GM12874 (cell line): ENCODE measurements around the gene ABCC5.

Experiments used
- TF ChIP-seq, protein P1 (sequence below): IDR thresholded peaks from 2 replicates; pipeline ENCODE4 v1.5.1; 2011; ENCODE audit warnings: low read depth, mild to moderate bottlenecking, control low read depth, low read length, moderate library complexity; ENCODE audit not compliant: insufficient read depth

ABCC5 gene

DNA sequence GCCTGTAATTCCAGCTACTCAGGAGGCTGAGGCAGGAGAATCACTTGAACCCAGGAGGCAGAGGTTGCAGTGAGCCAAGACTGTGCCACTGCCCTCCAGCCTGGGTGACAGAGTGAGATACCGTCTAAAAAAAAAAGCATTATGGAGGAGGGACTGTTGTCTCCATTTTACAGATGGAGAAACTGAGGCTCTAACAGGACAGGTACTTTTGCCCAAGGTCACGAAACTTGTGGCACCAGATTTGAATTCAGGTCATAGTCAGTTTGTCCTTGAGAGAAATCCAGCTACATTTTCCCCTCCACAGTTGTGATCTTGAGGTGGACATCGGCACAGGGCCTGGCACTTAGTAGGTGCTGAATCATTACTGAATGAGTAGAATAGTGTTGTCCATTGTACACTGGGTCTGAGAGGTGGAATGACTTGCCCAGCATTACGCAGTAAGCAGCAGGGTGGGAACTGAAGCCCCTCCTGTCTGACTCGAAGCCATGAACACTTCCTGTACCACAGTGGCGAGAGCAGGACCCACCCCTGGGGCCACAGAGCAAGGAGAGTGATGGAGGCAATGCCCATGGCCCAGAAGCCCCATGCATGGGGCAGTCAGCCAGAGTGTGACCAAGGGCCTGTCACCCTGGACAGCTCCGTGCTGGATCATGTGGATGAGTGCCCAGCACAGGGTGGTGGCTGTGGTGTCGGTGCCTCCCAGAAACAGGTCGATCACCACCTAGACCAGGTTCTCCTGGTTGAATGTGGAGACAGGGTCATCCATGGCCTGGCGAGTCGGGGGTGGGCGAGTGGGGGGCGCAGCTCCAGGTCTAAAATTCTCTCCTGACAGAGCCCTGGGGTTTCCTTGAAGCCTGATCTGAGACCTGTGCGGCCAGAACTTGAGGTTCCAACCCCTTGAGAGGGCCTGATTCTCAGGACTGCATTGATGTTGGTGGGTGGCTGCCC, 112.6 kb downstream of the ABCC5 start:
- TF ChIP-seq, protein P1, sequence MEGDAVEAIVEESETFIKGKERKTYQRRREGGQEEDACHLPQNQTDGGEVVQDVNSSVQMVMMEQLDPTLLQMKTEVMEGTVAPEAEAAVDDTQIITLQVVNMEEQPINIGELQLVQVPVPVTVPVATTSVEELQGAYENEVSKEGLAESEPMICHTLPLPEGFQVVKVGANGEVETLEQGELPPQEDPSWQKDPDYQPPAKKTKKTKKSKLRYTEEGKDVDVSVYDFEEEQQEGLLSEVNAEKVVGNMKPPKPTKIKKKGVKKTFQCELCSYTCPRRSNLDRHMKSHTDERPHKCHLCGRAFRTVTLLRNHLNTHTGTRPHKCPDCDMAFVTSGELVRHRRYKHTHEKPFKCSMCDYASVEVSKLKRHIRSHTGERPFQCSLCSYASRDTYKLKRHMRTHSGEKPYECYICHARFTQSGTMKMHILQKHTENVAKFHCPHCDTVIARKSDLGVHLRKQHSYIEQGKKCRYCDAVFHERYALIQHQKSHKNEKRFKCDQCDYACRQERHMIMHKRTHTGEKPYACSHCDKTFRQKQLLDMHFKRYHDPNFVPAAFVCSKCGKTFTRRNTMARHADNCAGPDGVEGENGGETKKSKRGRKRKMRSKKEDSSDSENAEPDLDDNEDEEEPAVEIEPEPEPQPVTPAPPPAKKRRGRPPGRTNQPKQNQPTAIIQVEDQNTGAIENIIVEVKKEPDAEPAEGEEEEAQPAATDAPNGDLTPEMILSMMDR, result no peak

DNA sequence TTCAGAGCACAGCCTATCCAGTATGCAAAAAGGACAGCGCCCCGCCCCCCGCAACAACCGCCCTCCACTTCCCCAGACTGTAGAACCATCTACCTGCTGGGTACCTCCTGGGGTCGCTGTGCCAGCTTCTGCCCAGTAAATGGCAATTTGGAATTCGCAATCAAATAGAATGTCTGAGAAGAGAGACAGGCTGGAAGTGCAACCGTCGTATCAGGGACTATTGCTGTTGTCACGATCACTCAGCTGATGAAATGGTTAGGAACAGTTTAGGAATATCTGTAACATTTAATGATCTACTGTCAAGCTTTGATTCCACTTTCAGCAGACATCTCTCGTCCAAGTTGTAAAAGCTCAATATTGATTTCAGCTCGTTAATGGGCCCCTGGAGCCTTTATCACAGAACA, 119.7 kb downstream of the ABCC5 start:
- TF ChIP-seq, protein P1, result no peak

DNA sequence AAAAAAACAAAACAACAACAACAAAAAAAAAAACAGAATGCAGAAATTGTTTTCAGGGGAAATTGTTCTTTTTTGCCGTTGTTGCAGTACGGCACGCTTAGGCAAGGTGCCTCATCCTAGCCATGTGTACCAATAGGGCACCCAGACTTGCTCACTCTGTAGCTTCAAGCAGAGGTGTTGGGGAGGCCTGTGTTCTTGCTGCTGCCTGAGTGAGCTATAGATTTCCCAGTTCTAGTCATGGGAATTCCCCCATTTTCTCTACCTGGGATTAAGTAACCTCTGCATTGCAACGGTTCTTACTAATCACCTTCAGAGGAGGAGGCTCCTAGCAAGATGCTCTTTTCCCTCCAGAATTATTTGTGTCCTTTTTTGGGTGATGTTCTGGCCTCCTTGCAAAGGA, 120.1 kb downstream of the ABCC5 start:
- TF ChIP-seq, protein P1, result no peak

DNA sequence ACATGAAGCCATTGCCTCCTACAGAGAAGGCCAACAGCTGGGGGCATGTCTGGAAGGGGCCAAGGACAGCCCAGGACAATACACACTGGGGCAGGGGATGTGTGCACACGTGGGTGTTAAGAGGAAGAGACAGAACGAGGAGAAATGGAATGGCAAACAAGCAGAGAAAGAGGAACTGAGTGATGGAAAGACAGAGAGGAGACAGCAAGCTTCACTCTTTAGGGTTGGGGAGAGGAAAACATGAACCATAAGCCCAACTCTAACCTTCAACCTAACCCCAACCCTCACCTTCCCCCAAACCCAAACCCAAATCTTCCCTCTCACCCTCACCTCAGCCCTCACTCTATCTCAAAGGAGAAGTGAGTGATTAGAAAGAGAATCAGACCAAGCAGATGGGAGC, 121.1 kb downstream of the ABCC5 start:
- TF ChIP-seq, protein P1, result no peak

DNA sequence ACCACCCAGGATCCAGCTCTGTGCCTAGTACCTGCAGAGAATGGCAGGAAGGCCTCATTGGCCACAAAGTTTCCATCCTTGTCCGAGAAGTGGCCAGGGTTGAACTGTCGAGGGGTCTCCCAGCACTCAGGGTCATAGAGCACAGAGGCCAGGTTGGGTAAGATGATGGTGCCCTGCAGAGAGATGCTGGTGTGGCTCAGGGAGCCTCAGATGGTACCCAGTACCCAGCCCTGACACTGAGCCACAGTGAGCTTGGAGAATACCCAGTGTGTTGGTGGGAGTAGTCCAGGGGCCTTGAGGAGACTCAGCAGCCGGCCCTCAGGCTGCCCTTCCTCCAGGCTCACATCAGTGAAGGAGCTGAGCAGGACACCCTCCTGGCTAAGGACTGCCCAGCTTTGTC, 121.5 kb downstream of the ABCC5 start:
- TF ChIP-seq, protein P1, result no peak

DNA sequence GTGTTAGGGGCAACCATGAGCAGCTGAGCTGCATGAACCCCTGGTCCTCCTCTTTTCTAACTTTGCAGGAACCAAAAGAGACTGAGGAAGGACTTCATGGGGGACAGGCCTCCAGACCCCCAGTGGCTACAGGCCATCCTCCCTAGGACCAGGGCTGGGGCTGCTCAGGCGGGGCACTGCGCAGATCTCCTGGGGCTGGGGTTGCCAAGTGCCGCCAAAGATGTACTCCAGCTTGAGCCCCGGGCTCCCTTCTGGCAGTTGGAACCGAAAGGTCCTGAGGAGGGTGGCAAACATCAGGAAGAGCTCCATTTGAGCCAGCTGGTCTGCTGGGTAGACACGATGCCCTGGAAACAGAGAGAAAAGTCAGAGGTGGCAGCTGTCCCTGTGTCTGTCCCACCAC, 121.9 kb downstream of the ABCC5 start:
- TF ChIP-seq, protein P1, result no peak

DNA sequence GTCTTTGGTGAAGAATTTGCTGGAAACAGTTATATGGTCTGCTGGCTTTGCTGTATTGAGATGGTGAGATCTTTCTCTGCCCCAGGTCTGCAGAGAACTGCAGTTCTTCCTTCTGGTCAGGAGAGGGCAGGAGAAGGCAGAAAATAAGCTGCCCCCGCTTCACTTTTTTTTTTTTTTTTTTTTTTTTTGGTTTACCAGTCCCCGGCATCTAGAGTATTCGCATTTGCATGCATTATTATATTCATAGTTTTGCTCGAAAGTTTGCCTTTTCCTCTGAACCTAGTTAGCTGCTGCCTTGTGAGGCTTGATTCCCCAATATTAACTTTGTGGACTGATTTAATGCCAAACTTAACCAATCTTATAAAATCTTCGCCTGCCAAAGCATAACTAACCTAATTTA, 122.4 kb downstream of the ABCC5 start:
- TF ChIP-seq, protein P1, result peak; percentile 82
